ENCODE results near the gene IGSF3. TPM values are rescaled to one million over a fixed set of nuclear protein-coding genes. Genes with fewer than 3 reads are reported as not detected.
"Not testable (repeated sequence)": the region's sequence is repeated elsewhere in the genome, so short reads cannot be mapped to it uniquely, and the experiment has no call there.

Gene IGSF3
- total RNA-seq, 1 donor from 2014 or later: 55.4 TPM

DNA sequence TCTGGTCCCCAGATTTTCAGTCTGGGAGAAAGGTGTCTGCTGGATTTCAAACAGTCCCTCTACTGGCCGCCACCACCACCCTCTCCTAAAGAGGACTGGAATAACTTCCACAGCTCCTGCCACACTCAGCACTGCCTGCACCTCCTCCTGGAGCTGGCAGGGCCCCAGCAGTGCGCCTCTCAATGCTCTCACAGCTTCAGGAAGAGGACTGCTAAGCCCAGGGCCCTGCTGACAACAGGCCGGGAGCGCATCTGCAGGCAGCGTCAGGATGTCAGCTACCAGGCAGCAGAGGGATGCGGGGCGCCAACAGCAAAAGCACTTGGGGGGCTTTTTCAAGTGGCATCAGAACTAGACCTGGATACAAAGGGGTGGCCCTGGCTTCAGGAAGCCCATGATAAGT is 40.2 kb downstream of the IGSF3 start:
- not testable (repeated sequence) for ATAC-seq

DNA sequence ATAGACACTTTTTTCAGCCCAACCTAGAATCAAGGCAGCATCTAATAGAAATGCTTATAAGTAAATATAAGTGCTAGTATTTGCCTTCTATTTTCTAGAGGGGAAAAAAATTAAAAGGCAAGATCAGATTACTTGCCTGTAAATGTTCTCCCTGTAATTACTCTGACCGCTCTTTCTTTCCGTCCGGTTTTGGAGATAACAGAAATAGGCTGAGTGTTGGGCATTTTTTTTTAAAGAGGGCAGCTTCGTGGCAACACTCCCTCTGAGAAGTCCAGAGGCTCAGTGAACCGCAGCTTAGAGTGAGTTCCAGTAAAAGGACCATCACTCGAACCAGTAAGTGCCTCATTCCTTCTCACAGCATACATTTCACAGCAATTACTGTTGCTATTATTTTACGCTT is 40.6 kb downstream of the IGSF3 start:
- ATAC-seq: not testable (repeated sequence)

DNA sequence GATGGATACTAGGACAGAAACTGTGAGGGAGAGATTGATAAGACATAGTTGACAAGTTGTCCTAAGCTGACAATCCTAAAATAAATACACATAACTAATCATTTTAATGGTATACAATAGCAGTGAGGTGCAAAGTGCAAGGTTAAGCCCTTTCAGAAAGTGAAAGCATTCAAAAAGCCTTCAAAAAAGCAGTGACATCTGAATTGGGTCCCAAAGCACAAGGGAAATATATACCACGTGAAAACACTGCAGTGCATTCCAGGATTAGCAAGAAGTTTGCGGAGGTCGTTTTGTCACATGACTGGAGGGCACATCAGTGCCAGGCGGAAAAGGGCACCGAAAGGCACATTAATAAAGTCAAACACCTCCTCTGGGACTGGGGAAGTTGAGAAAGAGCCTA is 42.4 kb downstream of the IGSF3 start:
- ATAC-seq: not testable (repeated sequence)

DNA sequence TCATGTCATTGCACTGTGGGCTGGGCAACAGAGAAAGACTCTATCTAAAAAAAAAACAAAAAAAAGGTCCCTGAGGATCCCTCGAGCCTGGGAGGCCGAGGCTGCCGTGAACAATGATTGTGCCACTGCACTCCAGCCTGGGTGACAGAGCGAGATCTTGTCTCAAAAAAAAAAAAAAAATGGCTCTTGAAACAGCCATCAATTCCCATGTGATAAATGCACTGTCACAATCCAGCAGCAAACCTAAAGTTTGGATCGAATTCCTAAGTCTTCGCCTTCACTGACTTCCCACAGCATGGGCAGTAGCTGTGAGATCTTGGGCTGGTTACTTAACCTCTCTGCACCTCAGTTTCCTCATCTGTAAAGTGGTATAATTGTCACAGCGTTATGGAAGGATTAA is 43.5 kb downstream of the IGSF3 start:
- ATAC-seq: no peak

DNA sequence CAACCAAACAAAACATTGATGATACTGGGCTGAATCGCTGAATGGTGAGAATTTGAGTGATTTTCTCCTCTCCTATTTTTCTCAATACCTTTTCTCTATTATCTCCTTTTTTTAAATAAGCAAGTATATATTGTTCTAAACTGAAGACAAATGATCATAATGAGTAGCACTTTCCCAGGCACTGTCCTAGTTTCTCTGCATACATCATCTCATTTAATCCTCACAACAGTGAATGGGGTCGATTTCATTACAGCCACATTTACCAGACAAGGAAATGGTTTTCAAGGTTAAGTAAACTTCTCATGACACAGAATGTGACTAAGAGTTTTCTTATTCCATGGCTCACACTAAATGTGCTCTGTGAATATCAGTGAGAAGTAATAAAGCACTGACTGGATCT is 45.0 kb downstream of the IGSF3 start:
- not testable (repeated sequence) for ATAC-seq

DNA sequence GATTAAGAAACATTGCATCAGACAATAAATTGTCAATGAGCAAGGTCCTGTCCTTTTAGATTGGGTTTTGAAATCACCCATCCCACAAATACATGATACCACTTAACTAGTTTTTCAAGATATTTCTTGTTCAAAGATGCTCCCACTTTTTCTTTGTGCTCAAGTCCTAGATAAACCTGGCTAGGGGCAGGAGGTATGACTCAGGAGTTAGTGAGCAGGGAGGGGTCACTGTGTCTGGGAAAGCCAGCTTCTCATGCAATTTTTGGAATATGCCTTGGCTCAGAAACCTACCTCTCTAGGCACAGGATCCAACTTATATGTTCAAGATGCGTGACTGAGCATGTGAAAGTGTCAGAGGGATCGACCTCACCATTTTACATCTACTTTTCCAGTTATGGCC is 45.8 kb downstream of the IGSF3 start:
- ATAC-seq: not testable (repeated sequence)

DNA sequence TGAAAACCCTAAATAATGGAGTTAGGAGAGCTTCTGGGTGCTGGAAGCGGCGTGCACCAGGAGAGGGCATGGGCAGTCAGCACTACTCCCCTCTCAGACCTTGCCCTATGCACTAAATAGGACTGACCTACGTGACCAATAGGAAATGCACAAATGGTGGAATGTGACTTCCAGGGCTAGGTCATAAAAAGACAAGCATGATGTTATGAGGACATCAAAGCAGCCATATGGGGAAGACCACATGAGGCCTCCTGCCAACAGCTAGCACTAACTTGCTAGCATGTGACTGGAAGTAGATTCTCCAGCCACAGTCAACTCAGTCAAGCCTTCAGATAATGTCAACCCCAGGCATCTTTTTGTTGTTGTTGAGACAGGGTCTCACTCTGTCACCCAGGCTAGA is 47.1 kb downstream of the IGSF3 start:
- not testable (repeated sequence) for ATAC-seq

DNA sequence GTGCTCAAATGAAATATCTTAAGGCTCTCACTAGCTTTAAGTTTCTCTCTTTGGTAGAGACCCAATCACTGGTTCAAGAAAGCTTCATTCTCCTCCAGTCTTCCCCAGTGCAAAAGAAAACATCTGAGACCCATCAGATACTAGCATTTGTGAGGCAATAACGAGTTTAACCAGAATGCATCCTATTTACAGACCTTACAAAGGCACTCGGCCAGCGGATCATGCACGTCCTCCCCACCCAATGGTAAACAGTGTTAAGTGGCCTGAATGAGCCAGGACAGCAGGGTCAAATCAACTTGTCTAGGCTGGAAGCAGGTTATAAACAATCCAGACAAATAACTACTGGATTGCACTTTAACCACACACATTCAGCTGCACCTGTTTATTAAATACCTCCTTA is 48.4 kb downstream of the IGSF3 start:
- not testable (repeated sequence) for ATAC-seq

DNA sequence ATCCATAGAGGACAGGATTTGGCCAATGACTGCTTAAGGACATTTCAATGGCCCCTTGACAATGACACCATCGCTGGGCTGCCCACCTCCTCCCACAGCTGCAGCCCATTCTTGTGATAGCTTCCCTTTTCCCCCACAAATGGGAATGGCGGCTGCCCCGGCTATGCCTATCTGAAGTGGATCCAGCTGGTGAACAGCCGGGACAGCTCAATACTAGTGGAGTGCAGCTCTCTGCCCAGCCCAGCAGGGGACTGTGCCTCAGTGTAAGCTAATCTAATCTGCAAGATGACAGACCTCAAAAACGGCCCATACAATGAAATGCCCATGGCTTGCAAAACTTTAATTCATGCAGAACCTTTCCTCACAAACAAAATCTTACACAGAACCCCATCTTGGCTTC is 49.7 kb downstream of the IGSF3 start:
- not testable (repeated sequence) for ATAC-seq

DNA sequence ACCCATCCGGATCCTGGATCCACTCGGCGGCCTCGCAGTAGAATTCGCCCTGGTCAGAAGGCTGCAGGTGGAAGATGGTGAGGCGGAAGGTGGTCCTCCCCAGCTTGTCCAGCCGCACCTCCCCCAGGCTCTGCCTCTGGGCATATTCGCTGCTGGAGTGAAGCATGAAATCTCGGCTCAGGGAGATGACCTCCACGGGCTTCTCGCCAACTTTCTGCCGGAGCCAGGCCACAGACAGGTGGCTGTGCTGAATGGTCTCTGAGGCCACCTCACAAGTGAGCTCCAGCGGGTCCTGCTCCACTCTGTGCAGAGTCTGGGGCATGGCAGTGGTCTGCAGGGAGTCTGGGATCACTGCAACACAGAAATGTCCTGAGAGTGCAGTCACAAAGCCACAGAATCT is 53.7 kb downstream of the IGSF3 start:
- peak; percentile 20 for ATAC-seq

DNA sequence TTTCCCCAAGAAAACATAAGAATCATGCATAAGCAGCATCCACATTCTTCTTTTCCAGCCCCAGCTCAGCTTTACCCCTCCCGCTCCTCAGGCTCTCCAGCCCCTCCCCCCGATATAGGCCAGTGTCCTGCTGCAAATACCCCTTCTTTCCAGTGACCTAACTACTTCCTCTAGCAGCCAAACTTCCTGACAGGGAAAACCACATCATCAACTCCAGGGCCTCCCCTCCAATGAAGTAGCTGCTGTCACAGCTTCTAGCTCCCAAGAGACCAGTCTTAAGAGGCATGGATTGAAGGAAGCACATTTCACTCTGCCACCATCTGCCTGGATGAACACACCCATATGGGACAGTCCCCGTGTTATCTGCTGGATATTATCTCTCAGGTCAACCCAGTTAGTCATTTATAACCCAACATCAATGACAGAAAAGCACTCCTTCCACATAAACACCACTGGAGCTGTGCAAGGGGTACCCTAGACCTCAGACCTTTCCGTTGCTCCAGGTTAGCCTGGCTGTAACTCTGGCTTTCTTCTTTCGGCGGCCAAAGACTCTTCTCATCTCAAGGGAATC is 57.6 kb downstream of the IGSF3 start:
- not testable (repeated sequence) for ATAC-seq

DNA sequence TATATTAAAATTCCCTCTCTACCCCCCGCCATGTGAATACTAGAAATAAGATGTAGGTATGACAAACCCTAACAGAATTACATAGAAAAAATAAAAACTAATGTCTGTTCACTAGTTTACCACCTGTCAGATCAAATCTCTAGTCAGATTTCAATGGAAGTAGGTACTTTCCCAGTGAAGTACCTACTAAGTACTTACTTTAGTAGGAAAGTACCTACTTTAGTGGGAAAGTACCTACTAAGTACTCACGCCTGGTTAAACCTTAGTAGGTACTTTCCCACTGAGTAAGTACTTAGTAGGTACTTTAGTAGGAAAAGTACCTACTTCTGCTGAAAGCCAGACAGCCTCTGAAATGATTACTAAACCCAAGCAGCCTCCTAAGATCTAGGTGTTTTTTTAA is 58.7 kb downstream of the IGSF3 start:
- not testable (repeated sequence) for ATAC-seq

DNA sequence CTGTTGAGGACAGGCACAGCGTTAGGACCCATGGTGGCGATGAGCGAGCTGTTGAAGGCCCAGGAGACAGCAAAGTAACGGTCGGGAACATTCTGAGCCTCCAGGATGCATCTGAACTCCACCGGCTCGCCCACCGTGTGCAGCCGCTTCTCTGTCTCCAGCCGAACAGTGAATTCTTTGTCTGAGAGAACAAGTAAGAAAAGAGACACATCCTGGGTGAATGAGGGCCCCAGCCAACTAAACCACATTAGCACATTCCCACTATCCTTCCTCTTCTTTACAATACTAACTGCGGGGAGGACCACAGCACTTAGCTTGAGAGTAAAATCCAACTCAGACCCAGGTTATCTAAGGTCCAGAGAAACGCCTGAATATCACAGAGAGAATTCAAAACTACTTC is 59.4 kb downstream of the IGSF3 start:
- not testable (repeated sequence) for ATAC-seq

DNA sequence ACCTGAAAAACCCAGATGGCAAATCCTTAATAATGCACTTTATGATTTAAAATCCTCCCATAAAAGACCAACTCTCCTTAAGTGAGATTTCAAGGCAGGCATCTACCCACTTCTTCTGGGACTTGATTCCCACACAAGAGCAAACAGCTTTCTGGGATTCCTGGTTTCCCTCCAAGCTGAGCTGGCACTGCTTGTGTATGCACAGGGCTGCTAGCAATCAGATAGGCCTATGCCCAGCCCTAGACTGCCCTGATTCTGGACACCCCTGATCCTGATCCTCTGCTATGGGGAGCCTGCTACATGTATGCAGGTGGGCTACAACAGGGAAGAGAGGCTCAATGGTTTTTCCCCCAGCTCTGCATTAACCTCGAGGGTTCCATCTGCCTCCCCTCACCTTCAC is 60.1 kb downstream of the IGSF3 start:
- not testable (repeated sequence) for ATAC-seq

DNA sequence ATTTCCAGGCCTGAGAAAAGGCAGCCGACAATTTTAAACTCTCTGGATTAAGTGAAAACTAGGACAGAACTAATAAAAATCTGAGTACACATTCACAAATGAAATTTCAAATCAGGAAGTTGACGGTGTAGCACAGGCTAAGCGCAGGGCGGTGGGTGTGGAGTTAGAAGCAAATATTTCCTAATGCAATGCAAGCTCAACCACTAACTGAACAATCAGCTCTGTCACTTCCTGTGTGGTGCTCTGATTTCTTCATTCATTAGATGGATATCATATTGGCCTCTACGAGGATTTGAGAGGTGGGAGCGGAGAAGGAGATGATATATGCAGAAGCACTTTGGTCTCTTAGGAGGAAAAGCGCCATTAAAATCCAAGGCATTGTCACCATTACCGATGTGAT is 61.5 kb downstream of the IGSF3 start:
- peak; percentile 49 for ATAC-seq

DNA sequence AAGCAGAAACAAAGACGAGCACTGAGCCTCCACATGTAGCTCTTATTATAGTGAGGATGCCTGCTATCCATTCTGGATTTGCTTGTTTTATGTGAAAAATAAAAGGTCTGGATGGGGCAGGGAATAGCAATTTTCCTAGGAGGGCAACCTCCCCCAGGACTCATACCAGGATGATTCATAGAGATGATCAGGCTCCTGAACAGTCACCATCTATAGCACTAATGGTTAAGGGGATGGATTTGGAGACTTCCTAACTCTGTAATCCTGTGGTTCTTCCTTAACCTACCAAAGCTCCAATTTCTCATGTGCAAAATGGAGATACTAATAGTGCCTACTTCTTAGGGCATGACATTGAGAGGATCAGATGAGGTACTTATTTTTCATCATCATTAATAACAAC is 62.2 kb downstream of the IGSF3 start:
- ATAC-seq: no peak

DNA sequence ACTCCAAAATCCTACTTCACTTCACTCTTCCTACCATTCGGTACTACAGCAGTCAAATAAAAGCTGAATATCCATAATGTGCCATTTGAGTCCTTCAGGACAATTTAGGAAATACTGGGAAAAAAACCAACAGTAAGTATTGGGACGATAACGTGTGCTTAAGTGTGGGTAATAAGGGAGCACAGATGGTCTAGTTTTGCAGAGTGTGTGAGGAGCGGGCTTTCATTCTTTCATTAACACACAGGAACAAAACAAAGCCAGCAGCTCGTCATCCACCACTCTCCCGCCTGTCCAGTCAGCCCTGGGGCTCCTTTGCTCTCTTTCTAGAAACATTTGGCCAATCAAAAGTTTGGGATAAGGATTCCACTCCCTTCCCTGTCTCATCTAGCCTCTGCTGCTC is 63.1 kb downstream of the IGSF3 start:
- ATAC-seq: not testable (repeated sequence)

DNA sequence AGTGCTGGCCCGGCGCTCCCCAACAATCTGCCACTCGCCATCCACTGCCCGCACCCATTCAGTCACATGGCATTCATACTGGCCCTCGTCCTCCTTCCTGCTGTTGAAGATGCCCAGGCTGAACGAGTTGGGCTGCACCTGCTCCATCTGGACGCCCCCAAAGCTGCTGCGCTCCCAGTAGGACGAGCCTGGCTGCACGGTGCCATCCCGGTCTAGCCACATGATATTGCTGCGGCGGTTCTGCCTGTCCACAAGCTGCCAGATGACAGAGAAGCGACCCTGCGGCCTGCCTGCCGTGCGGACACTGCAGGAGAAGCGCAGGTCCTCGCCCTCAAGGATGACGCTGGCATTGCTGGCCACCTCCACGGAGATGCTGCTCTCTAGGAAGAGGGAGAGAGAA is 63.9 kb downstream of the IGSF3 start:
- ATAC-seq: not testable (repeated sequence)

DNA sequence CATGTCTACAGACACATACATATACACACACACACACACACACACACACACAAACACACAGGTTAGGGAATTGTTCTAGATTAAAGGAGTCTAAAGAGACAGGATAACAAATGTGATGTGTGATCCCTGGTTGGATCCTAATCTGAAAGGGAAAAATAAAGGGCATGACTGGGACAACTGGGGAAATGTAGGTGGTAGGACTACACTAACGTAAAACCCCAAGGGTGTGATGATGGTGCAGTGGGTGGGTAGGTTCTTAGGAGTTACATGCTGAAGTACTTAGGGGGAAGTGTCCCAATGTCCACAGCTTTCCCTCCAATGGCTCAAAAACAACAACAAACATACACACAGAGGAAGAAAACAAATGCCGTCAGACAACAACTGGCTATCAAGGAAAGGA is 68.2 kb downstream of the IGSF3 start:
- not testable (repeated sequence) for ATAC-seq

DNA sequence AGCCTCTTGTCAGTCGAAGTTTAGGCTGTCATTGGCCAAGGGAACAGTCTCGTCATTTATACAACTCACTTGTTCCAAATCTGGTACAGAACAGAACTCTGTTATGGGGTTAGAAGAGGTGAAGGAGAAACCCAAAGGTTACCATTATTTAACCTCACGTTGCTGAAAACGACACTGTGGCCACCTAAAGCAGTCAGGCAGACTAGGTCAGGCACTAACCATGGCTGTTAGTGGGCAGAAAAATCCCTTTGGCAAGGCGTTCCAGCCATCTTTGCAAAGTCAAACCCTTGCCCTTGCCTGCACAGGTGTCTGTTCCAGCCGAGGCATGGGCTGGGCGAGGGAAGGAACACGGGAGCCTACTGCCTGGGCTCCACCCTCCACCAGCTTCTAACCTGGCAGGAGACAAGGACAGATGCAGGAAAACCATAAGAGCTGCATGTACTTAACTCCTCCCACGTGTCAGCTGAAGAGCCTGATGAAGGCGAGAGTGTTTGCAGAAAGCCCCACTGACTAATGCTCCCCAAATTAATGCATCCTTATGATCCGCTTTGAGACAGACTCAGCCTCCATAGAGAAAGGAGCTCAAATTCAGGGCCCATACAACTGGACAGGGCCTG is 69.0 kb downstream of the IGSF3 start:
- peak; percentile 44 for ATAC-seq

DNA sequence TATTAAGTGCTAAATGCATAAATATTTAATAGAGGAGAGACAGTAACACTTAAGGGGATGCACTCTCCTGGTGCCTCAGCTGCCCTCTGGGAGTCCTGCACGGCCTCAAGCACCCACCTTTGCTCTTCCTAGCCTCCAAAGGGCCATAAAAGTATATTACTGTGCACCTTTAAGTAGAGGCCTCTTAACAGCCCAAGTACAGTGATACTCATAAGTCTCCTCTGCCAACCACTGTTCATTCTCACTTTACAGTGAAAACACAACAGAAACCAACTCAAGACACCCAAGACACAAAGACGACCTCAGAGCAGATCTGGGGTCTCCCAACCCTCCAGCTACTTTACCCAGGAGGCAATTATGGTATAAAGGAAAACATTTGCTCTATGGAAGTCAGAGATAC is 70.1 kb downstream of the IGSF3 start:
- ATAC-seq: not testable (repeated sequence)

DNA sequence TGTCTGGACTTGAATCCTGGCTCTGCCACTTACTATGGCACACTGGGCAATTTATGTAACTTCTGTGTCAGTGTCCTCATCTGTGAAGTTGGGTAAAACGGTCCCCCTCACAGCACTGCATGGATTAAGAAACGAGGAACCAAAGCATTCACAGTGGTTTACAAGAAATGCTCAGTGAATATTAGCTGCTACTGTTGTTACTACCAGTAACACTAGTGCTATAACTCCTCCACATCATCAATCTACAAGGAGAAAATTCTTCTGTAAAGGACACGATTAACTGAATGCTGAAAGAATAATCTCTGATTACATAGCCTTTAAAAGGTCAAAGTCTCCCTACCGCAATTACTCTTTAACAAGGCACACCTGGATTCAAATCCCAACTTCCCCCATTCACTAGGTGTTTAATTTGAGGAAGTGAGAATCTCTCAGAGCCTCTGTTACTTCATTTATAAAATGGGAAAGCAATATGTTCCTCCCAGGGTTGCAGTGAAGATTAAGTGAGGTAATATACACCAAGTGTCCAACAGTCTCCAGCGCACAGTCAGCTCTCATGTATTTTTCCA is 70.7 kb downstream of the IGSF3 start:
- not testable (repeated sequence) for ATAC-seq

DNA sequence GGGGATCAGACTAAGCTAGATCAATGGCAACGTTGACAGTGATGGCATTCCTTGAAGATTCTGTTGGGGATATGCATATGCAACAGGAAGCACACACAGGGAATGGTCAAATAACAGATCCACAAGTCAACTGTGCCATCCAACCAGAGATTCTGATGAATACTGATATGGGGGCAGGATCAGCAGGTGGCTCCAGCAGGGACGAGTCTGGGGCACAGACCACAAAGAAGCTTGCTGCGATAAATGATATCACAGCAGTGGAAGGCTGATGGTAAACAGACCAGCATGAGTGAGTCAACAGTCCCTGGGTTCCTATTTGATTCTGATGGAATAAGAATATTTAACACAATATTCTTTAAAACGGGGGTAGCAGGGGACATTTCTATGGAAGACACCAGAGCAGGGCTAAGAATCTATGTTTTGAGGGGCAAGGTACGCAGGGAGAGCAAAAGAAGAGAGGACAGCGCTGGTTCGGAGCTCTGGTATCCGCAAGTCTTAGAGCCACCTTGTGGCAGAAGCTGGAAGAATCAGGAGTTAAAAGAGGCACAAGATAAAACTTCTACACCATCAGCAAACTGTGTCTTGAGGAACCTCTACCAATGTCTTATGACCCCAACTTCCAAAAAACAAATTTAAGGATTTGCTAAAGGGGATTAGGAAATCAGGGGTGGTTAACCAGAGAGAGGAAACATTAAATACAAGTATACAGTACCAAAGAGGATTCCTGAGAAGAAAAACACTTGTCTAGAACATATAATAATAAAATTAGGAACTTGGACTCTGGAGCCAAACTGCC is 71.4 kb downstream of the IGSF3 start:
- peak; percentile 27 for ATAC-seq

Data from esophagus mucosa (tissue), 1 donor.